ENCODE measurements around the gene SCNN1G. TPM values are rescaled to one million over a fixed set of nuclear protein-coding genes. Genes with fewer than 3 reads are reported as not detected.

SCNN1G gene
- total and polyA plus RNA-seq, 9 of the 15 experiments (the other 6 are each of a cell fraction or from before 2014, with no cell fraction given), result not detected

DNA sequence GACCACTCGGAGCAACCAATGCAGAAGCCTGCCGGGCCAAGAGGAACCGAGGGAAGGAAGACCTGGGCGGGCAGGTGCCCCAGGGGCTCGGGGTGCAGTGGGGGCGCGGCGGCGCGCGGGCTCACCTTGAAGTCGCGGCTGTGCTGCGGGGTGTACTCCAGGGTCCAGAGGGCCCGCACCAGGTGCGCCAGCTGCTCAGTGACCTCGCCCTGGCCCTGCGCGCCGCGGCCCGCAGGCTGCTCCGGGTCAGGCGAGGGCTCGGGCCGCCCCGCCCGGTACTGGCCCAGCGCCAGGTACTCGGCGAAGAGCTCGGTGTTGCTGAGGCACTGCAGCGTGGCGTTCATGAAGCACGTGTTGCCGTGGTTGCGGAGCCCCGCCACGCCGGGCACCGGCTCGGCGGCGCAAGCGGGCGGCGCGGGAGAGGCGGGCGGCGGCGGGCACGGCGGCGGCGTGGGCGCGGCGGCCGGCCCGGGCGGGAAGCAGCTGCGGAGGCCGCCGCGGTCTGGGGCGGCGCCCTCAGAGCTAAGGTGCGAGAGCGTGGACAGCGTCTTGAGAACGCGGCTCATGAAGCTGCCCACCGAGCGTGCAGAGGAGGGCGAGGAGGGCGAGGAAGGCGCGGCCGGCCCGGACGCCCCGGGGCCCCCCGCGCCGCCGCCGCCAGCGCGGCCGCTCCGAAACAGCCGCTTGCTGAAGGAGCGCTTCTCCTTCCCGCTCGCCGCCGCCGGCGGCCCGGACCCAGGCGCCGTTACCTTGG lies 33.9 kb upstream of the SCNN1G start (continued):
- TF ChIP-seq MED1 (CRISPR knock-in tag; IDR thresholded peaks at IDR 0.05; ENCODE audit: borderline replicate concordance) (no peak), PHB2 (IDR thresholded peaks at IDR 0.05; ENCODE audit: low read depth) (no peak), PPARD (CRISPR knock-in tag; IDR thresholded peaks at IDR 0.05) (no peak), ZBTB40 (IDR thresholded peaks at IDR 0.05) (no peak), ZBTB40 (CRISPR knock-in tag; IDR thresholded peaks at IDR 0.05) (no peak), ZBED1 (IDR thresholded peaks at IDR 0.05) (no peak), ETS2 (tag; IDR thresholded peaks at IDR 0.05; ENCODE audit: borderline replicate concordance, poor library complexity, severe bottlenecking) (no peak), ATF2 (CRISPR knock-in tag; IDR thresholded peaks at IDR 0.05) (no peak), RHOXF2B (CRISPR knock-in tag; conservative IDR thresholded peaks at IDR 0.05) (no peak), ZNF436 (CRISPR knock-in tag; IDR thresholded peaks at IDR 0.05) (no peak), FUS (optimal IDR thresholded peaks at IDR 0.05; ENCODE audit: low read depth, low read length) (no peak), ZNF347 (CRISPR knock-in tag; IDR thresholded peaks at IDR 0.05; ENCODE audit: low read depth) (no peak), RFX1 (IDR thresholded peaks at IDR 0.05) (no peak)
- TF ChIP-seq, protein P1, sequence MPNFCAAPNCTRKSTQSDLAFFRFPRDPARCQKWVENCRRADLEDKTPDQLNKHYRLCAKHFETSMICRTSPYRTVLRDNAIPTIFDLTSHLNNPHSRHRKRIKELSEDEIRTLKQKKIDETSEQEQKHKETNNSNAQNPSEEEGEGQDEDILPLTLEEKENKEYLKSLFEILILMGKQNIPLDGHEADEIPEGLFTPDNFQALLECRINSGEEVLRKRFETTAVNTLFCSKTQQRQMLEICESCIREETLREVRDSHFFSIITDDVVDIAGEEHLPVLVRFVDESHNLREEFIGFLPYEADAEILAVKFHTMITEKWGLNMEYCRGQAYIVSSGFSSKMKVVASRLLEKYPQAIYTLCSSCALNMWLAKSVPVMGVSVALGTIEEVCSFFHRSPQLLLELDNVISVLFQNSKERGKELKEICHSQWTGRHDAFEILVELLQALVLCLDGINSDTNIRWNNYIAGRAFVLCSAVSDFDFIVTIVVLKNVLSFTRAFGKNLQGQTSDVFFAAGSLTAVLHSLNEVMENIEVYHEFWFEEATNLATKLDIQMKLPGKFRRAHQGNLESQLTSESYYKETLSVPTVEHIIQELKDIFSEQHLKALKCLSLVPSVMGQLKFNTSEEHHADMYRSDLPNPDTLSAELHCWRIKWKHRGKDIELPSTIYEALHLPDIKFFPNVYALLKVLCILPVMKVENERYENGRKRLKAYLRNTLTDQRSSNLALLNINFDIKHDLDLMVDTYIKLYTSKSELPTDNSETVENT (CRISPR knock-in tag; IDR thresholded peaks at IDR 0.05), result no peak
